Panc1 (cell line): ENCODE measurements around the gene NHEJ1. TPM values are rescaled to one million over a fixed set of nuclear protein-coding genes. Genes with fewer than 3 reads are reported as not detected.

Source experiments
- ATAC-seq: fragments of 200-7000 bp; cut with Tn5 transposase; 2 replicates; pipeline ENCODE4 v1.9.1; 2020; ENCODE audit warnings: mild to moderate bottlenecking, moderate library complexity
- BruUV-seq: library from RNA; stranded (reverse); fragments of 400-500 nt; replicated peaks from 2 replicates; lab custom pipeline; 2021; lab: Mats Ljungman, UMichigan
- CTCF ChIA-PET: fragments of 300-600 bp; sonication (Branson Sonifier 250); formaldehyde crosslinking; loops from one replicate; lab custom pipeline; 2022; ENCODE audit warnings: antibody characterized with exemption; lab: Charles Lee
- POLR2A ChIA-PET: fragments of 300-600 bp; sonication (Branson Sonifier 250); formaldehyde crosslinking; loops from one replicate; lab custom pipeline; 2022; ENCODE audit warnings: antibody characterized with exemption; lab: Charles Lee
- DNase-seq: peaks from one replicate; pipeline ENCODE4 v3.0.0-alpha.2; 2010; ENCODE audit warnings: low read depth, low spot score
- H3K27ac ChIP-seq: 2 replicates; pipeline ENCODE4 v1.5.1; 2011; ENCODE audit warnings: mild to moderate bottlenecking, low read length, inconsistent platforms
- H3K27me3 ChIP-seq: fragments of 200-500 bp; sonication (Bioruptor generic); 2 replicates; pipeline ENCODE4 v1.6.0; 2014; ENCODE audit warnings: low read length, inconsistent platforms; ENCODE audit not compliant: control insufficient read depth, insufficient read depth
- H3K36me3 ChIP-seq: fragments of 200-500 bp; sonication (Bioruptor generic); 2 replicates; pipeline ENCODE4 v1.5.1; 2014; ENCODE audit warnings: inconsistent platforms, mild to moderate bottlenecking, low read length, moderate library complexity; ENCODE audit not compliant: control insufficient read depth, insufficient read depth
- H3K4me1 ChIP-seq: 2 replicates; pipeline ENCODE4 v1.5.1; 2011; ENCODE audit warnings: inconsistent platforms, mild to moderate bottlenecking, low read length, moderate library complexity; ENCODE audit not compliant: control insufficient read depth, insufficient read depth
- H3K4me3 ChIP-seq, 2 experiments: 2 replicates each; pipeline ENCODE4 v1.5.1; 2011 to 2012; ENCODE audit warnings: low read depth in 2 of 2, low read length in 2 of 2, mild to moderate bottlenecking in 2 of 2, inconsistent platforms in 1 of 2, moderate library complexity in 1 of 2
- H3K9me3 ChIP-seq: fragments of 200-500 bp; sonication (Bioruptor generic); 2 replicates; pipeline ENCODE4 v1.5.1; 2014; ENCODE audit warnings: low read depth, mild to moderate bottlenecking, inconsistent platforms, low read length, moderate library complexity; ENCODE audit not compliant: control insufficient read depth, insufficient read depth
- POLR2AphosphoS5 ChIP-seq: IDR thresholded peaks from 2 replicates; pipeline ENCODE4 v1.6.1; 2012; ENCODE audit warnings: mild to moderate bottlenecking, low read depth, low read length, moderate library complexity
- SIN3A ChIP-seq: IDR thresholded peaks from 2 replicates; pipeline ENCODE4 v1.6.1; 2012; ENCODE audit warnings: low read depth, mild to moderate bottlenecking, low read length, moderate library complexity, borderline replicate concordance; ENCODE audit not compliant: insufficient read depth
- TCF7L2 ChIP-seq: IDR thresholded peaks from 2 replicates; pipeline ENCODE4 v1.6.1; 2011; ENCODE audit warnings: mild to moderate bottlenecking, low read depth, low read length, inconsistent platforms
- in situ Hi-C: cut with HindIII; loops from 2 replicates; pipeline ENCODE4 v1.10.0; 2016; ENCODE audit warnings: low sequenced_read_pairs, low pct_unique_long_range_greater_than_20kb
- intact Hi-C: fragments of 100-400 bp; cut with micrococcal nuclease; formaldehyde crosslinking; loops from one replicate; pipeline ENCODE4 v1.10.0; 2022; ENCODE audit not compliant: unreplicated experiment
- total RNA-seq: library from RNA; stranded (reverse); gene quantifications from one replicate; pipeline ENCODE4 v1.2.1, GENCODE V29; 2021; ENCODE audit not compliant: unreplicated experiment
- TF ChIP-seq, protein P1 (sequence below): fragments of 450-650 bp; IDR thresholded peaks from 2 replicates; pipeline ENCODE4 v1.5.1; 2017; ENCODE audit warnings: mild to moderate bottlenecking
- TF ChIP-seq, protein P2 (sequence below), 2 experiments: IDR thresholded peaks; 2 replicates each; pipeline ENCODE4 v1.6.1; 2011 to 2012; ENCODE audit warnings: low read depth in 2 of 2, control low read depth in 1 of 2, low read length in 1 of 2, mild to moderate bottlenecking in 1 of 2, moderate library complexity in 1 of 2; ENCODE audit not compliant: insufficient read depth in 1 of 2

Gene NHEJ1
- total RNA-seq, 1 experiment from 2014 or later, result 18.2 TPM

DNA sequence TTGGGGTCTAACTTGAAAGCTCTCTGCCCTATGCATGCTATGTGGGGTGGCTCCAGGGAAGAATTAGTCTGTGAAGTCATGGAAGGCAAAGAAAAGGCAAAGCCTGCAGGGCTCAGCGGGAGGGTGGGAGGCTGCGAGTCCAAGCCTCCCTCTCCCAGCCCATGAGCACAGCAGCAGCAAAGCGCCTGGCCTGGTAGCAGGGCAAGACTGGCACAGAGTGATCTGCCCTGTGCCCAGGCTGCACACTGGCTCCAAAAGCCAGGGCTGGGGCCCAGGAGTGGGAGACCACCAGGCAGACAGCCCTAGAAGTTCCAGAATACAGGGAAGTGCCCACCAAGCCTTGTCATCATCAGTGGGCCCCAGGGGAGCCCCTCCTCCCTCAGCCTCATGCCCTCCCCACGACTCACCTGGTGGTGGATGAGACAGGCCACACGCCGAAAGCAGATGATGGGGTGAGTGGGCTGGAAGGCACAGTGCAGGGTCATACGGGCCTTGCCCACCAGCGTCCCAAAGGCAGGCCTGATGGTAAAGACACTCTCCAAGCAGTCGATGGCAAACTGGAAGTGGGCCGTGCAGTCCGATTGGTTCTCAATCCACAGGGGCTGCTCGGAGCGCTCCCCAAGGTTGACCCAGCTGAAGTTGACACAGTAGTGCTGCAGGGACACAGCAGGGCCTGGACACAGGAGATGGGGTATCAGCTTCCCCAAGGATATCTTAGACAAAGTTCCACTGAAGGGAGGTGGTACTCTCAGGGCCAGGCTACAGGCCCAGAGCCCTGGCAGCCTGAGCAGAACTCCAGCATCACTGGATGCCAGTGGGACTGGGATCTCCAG is 131.4 kb downstream of the NHEJ1 start:
- intact Hi-C loops, result loop anchor here (10.0 kb wide), 1 partner anchor 126 kb away; no protein-coding TSS in a partner anchor
- no peak overlapping the region for H3K27ac ChIP-seq
- TF ChIP-seq POLR2AphosphoS5 (no peak), SIN3A (no peak), TCF7L2 (no peak)
- TF ChIP-seq, protein P1, sequence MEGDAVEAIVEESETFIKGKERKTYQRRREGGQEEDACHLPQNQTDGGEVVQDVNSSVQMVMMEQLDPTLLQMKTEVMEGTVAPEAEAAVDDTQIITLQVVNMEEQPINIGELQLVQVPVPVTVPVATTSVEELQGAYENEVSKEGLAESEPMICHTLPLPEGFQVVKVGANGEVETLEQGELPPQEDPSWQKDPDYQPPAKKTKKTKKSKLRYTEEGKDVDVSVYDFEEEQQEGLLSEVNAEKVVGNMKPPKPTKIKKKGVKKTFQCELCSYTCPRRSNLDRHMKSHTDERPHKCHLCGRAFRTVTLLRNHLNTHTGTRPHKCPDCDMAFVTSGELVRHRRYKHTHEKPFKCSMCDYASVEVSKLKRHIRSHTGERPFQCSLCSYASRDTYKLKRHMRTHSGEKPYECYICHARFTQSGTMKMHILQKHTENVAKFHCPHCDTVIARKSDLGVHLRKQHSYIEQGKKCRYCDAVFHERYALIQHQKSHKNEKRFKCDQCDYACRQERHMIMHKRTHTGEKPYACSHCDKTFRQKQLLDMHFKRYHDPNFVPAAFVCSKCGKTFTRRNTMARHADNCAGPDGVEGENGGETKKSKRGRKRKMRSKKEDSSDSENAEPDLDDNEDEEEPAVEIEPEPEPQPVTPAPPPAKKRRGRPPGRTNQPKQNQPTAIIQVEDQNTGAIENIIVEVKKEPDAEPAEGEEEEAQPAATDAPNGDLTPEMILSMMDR, result no peak
- TF ChIP-seq, protein P2, sequence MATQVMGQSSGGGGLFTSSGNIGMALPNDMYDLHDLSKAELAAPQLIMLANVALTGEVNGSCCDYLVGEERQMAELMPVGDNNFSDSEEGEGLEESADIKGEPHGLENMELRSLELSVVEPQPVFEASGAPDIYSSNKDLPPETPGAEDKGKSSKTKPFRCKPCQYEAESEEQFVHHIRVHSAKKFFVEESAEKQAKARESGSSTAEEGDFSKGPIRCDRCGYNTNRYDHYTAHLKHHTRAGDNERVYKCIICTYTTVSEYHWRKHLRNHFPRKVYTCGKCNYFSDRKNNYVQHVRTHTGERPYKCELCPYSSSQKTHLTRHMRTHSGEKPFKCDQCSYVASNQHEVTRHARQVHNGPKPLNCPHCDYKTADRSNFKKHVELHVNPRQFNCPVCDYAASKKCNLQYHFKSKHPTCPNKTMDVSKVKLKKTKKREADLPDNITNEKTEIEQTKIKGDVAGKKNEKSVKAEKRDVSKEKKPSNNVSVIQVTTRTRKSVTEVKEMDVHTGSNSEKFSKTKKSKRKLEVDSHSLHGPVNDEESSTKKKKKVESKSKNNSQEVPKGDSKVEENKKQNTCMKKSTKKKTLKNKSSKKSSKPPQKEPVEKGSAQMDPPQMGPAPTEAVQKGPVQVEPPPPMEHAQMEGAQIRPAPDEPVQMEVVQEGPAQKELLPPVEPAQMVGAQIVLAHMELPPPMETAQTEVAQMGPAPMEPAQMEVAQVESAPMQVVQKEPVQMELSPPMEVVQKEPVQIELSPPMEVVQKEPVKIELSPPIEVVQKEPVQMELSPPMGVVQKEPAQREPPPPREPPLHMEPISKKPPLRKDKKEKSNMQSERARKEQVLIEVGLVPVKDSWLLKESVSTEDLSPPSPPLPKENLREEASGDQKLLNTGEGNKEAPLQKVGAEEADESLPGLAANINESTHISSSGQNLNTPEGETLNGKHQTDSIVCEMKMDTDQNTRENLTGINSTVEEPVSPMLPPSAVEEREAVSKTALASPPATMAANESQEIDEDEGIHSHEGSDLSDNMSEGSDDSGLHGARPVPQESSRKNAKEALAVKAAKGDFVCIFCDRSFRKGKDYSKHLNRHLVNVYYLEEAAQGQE (IDR thresholded peaks at IDR 0.05; ENCODE audit: insufficient read depth in 1 of 2, low read depth in 2 of 2, low read length in 1 of 2), result no peak
- BruUV-seq, result no TSS peak
- in situ Hi-C loops, result no loop called here
- H3K36me3 ChIP-seq, result no peaks in the 10 kb centered on the region
- no peaks in the 10 kb centered on the region for H3K4me1 ChIP-seq
- POLR2A ChIA-PET, result no interaction called here
- DNase-seq, result no peak
- CTCF ChIA-PET, result interaction anchor here (0.6 to 1.5 kb wide), 22 partner anchors 9 to 278 kb away, joined by 3 to 21 read pairs (median 4); partner anchors contain the start of genes CFAP65 and IHH
- 0 out of 2 replicates have a peak, but pooled peaks cover 2% of the 10 kb centered on the region for H3K27me3 ChIP-seq
- H3K9me3 ChIP-seq, result no peaks in the 10 kb centered on the region
- ATAC-seq, result peak; percentile 31
- no peak overlapping the region for H3K4me3 ChIP-seq

DNA sequence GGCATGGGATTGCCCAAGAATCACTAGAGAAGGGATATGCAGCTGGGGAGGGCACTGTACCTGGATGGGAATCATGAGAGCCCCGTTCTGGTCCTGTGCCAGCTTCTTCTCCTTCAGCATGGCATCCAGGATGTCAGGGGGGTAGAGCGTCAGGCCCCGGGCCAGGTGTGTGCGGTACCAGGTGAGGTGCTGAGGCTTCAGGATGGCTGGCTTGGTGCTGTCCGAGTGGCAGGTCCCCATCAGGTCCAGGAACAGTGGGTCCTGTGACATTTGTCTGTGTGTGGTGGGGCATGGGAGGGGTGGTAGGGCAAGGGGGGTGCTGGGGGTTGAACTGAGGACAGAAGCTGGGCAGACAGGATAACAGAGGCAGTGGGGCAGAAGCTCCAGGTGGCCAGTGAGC is 132.5 kb downstream of the NHEJ1 start:
- no TSS peak for BruUV-seq
- no peak for ATAC-seq
- Histone ChIP-seq H3K4me1 (no peaks in the 10 kb centered on the region), H3K27me3 (no peaks in the 10 kb centered on the region), H3K36me3 (no peaks in the 10 kb centered on the region), H3K4me3 (no peak overlapping the region), H3K27ac (no peak overlapping the region), H3K9me3 (no peaks in the 10 kb centered on the region)
- DNase-seq, result no peak
- in situ Hi-C loops (no loop called here), intact Hi-C loops (loop anchor here (10.0 kb wide), 1 partner anchor 127 kb away; no protein-coding TSS in a partner anchor)
- CTCF ChIA-PET, result interaction anchor here (0.6 kb wide), 1 partner anchor 142 kb away, joined by 14 read pairs; no protein-coding TSS in a partner anchor
- POLR2A ChIA-PET, result no interaction called here
- no peak for TF ChIP-seq POLR2AphosphoS5
- TF ChIP-seq TCF7L2, result no peak
- TF ChIP-seq, protein P2 (IDR thresholded peaks at IDR 0.05; ENCODE audit: insufficient read depth in 1 of 2, low read depth in 2 of 2, low read length in 1 of 2), result no peak
- TF ChIP-seq SIN3A, result no peak
